ENCODE measurements around the gene LMO4.

DNA sequence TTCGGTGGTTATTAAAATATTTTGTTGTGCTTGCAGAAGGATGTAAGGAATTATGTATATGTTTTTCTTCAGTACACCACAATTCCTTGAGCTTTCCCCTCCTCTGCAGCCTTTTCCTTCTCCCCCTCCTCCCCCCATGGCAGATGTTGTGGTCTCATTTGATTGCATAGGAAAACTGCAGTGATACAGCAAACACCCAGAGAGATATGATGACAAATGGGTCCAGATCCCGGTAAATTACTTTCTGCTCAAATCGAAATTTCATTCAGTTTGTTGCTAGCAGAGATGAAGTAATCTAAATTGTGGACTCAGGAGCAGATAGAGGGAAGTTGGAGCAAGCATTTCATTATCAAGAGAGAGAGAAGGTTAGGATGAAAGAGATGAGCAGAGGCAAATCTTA is 9.9 kb downstream of the LMO4 start:
- TF ChIP-seq EP300 (IDR thresholded peaks at IDR 0.05; ENCODE audit: borderline replicate concordance) (no peak), RAD21 (IDR thresholded peaks at IDR 0.05; ENCODE audit: low read depth) (no peak)
- TF ChIP-seq, protein P1, sequence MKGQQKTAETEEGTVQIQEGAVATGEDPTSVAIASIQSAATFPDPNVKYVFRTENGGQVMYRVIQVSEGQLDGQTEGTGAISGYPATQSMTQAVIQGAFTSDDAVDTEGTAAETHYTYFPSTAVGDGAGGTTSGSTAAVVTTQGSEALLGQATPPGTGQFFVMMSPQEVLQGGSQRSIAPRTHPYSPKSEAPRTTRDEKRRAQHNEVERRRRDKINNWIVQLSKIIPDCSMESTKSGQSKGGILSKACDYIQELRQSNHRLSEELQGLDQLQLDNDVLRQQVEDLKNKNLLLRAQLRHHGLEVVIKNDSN (IDR thresholded peaks at IDR 0.05), result no peak
